ENCODE data around the gene ATP1A2. TPM values are rescaled to one million over a fixed set of nuclear protein-coding genes. Genes with fewer than 3 reads are reported as not detected.

Gene ATP1A2
- total and polyA plus RNA-seq, 7 donors, result 52.5 to 1,040 (median 523) TPM

- WGBS, 3 donors, result 23 to 41% (median 28%) methylated on average over 3 of the region's 3 CpGs
- intact Hi-C loops (cut with DNase I), result loop anchor here (2.0 to 5.0 kb wide), 4 partner anchors 27 to 99 kb away; partner anchors contain the start of gene ATP1A2 (in 1 of the 2)
- DNase-seq (no peak), ATAC-seq (peak in 1 of 4 donors; percentile 27)
- Histone ChIP-seq H3K27ac (peak overlapping the region; percentile 88), H3K36me3 (ENCODE audit: insufficient read depth in 1 of 2, low read depth in 1 of 2) (peaks cover 0 to 24% of the 10 kb centered on the region in 2 donors), H3K4me1 (peaks cover 45% of the 10 kb centered on the region), H3K27me3 (ENCODE audit: insufficient read depth in 3 of 3, low read length in 2 of 3) (no peaks in the 10 kb centered on the region), H3K9me3 (no peaks in the 10 kb centered on the region), H3K4me3 (peak overlapping the region; percentile 75)
- TF ChIP-seq CTCF (IDR thresholded peaks at IDR 0.05), result no peak
Observed at GRCh38 chr1:160191756-160192155, 76.2 kb downstream of the ATP1A2 start.

GRCh38 chr1:160192234-160192633 lies 76.7 kb downstream of the ATP1A2 start:
- Histone ChIP-seq H3K4me1 (peaks cover 47% of the 10 kb centered on the region), H3K27me3 (ENCODE audit: insufficient read depth in 3 of 3, low read length in 2 of 3) (no peaks in the 10 kb centered on the region), H3K4me3 (peak overlapping the region; percentile 75), H3K36me3 (ENCODE audit: insufficient read depth in 1 of 2, low read depth in 1 of 2) (peaks cover 0 to 29% of the 10 kb centered on the region in 2 donors), H3K27ac (peak overlapping the region; percentile 88), H3K9me3 (no peaks in the 10 kb centered on the region)
- ATAC-seq (no peak), DNase-seq (no peak)
- TF ChIP-seq CTCF (IDR thresholded peaks at IDR 0.05), result no peak
- intact Hi-C loops (cut with DNase I), result loop anchor here (2.0 to 5.0 kb wide), 4 partner anchors 27 to 99 kb away; partner anchors contain the start of gene ATP1A2 (in 1 of the 2)

Other genes starting within 250 kb of the ATP1A2 start
- gene CFAP45, start 215.6 kb upstream of the ATP1A2 start, total RNA-seq, result under 1 TPM in 1 of 4 donors, not detected in 3; 0.42 TPM
- under 1 TPM; 0.04 to 0.25 (median 0.13) TPM for gene CFAP45, start 215.6 kb upstream of the ATP1A2 start, polyA plus RNA-seq
- 10 to 100 TPM; 42.8 to 61.3 (median 45.6) TPM for gene TAGLN2, start 190.3 kb upstream of the ATP1A2 start, total RNA-seq
- 10 to 100 TPM; 29.6 to 91.6 (median 56.1) TPM for gene TAGLN2, start 190.3 kb upstream of the ATP1A2 start, polyA plus RNA-seq
- not detected for gene IGSF9, start 170.1 kb upstream of the ATP1A2 start, total RNA-seq
- under 1 TPM in 2 of 3 donors, not detected in 1; 0.01 TPM for gene IGSF9, start 170.1 kb upstream of the ATP1A2 start, polyA plus RNA-seq
- not detected for gene SLAMF9, start 161.5 kb upstream of the ATP1A2 start, total RNA-seq
- gene SLAMF9, start 161.5 kb upstream of the ATP1A2 start, polyA plus RNA-seq, result not detected
- gene PIGM, start 83.8 kb upstream of the ATP1A2 start, total RNA-seq, result 1 to 10 TPM in 3 of 4 donors, under 1 TPM in 1; 0.84 to 1.5 (median 1.4) TPM
- gene PIGM, start 83.8 kb upstream of the ATP1A2 start, polyA plus RNA-seq, result 1 to 10 TPM in 2 of 3 donors, under 1 TPM in 1; 0.66 to 1.4 (median 1.3) TPM
- gene KCNJ10, start 45.6 kb upstream of the ATP1A2 start, total RNA-seq, result under 1 TPM in 2 of 4 donors, not detected in 2; 0.08 to 0.09 TPM
- gene KCNJ10, start 45.6 kb upstream of the ATP1A2 start, polyA plus RNA-seq, result under 1 TPM in 2 of 3 donors, not detected in 1; 0.01 to 0.03 TPM
- not detected for gene KCNJ9, start 34.2 kb upstream of the ATP1A2 start, total RNA-seq
- gene KCNJ9, start 34.2 kb upstream of the ATP1A2 start, polyA plus RNA-seq, result under 1 TPM in 2 of 3 donors, not detected in 1; 0.01 to 0.04 TPM
- gene IGSF8, start 17.1 kb upstream of the ATP1A2 start, total RNA-seq, result 1 to 10 TPM; 4.3 to 8.6 (median 6.4) TPM
- gene IGSF8, start 17.1 kb upstream of the ATP1A2 start, polyA plus RNA-seq, result 1 to 10 TPM; 4.9 to 6.5 (median 6.4) TPM
- 1 to 10 TPM in 1 of 4 donors, under 1 TPM in 3; 0.07 to 2.0 (median 0.38) TPM for gene ATP1A4, start 35.8 kb downstream of the ATP1A2 start, total RNA-seq
- gene ATP1A4, start 35.8 kb downstream of the ATP1A2 start, polyA plus RNA-seq, result 1 to 10 TPM in 1 of 3 donors, under 1 TPM in 2; 0.03 to 1.3 (median 0.13) TPM
- gene CASQ1, start 74.8 kb downstream of the ATP1A2 start, total RNA-seq, result 100 to 1,000 TPM; 399 to 903 (median 583) TPM
- 100 to 1,000 TPM; 171 to 412 (median 329) TPM for gene CASQ1, start 74.8 kb downstream of the ATP1A2 start, polyA plus RNA-seq
- gene PEA15, start 89.6 kb downstream of the ATP1A2 start, total RNA-seq, result 100 to 1,000 TPM in 2 of 4 donors, 10 to 100 TPM in 2; 51.2 to 232 (median 95.8) TPM
- 100 to 1,000 TPM in 1 of 3 donors, 10 to 100 TPM in 2; 83.4 to 111 (median 95.9) TPM for gene PEA15, start 89.6 kb downstream of the ATP1A2 start, polyA plus RNA-seq
- 100 to 1,000 TPM; 135 to 204 (median 188) TPM for gene DCAF8, start 146.8 kb downstream of the ATP1A2 start, total RNA-seq
- gene DCAF8, start 146.8 kb downstream of the ATP1A2 start, polyA plus RNA-seq, result 100 to 1,000 TPM in 2 of 3 donors, 10 to 100 TPM in 1; 45.4 to 187 (median 106) TPM
- gene PEX19, start 169.4 kb downstream of the ATP1A2 start, total RNA-seq, result 10 to 100 TPM; 75.3 to 85.4 (median 78.2) TPM
- 100 to 1,000 TPM in 1 of 3 donors, 10 to 100 TPM in 2; 30.2 to 117 (median 52.7) TPM for gene PEX19, start 169.4 kb downstream of the ATP1A2 start, polyA plus RNA-seq
- 10 to 100 TPM; 72.3 to 96.3 (median 79.9) TPM for gene COPA, start 227.5 kb downstream of the ATP1A2 start, total RNA-seq
- 10 to 100 TPM; 53.8 to 87.2 (median 73.0) TPM for gene COPA, start 227.5 kb downstream of the ATP1A2 start, polyA plus RNA-seq
- 10 to 100 TPM; 32.6 to 49.8 (median 42.6) TPM for gene NCSTN, start 227.6 kb downstream of the ATP1A2 start, total RNA-seq
- gene NCSTN, start 227.6 kb downstream of the ATP1A2 start, polyA plus RNA-seq, result 10 to 100 TPM; 23.5 to 33.6 (median 27.4) TPM

All from psoas muscle (tissue), 8 donors.